OCI-LY7 (cell line): Measurements from ENCODE around the gene HSPB7. TPM values are rescaled to one million over a fixed set of nuclear protein-coding genes. Genes with fewer than 3 reads are reported as not detected.

ENCODE experiments used
- Bru-seq: library from RNA; stranded (reverse); fragments of 400-500 nt; gene quantifications from one replicate; lab custom pipeline; 2021; lab: Mats Ljungman, UMichigan
- BruChase-seq, 2 experiments: library from RNA; stranded (reverse); fragments of 400-500 nt; gene quantifications; one replicate each; lab custom pipeline; 2021; lab: Mats Ljungman, UMichigan
- BruUV-seq: library from RNA; stranded (reverse); fragments of 400-500 nt; replicated peaks from 2 replicates; lab custom pipeline; 2021; lab: Mats Ljungman, UMichigan
- CTCF ChIA-PET: fragments of 300-600 bp; sonication (Branson Sonifier 250); formaldehyde crosslinking; loops from one replicate; lab custom pipeline; 2022; ENCODE audit warnings: antibody characterized with exemption; ENCODE audit not compliant: unreplicated experiment; lab: Charles Lee
- POLR2A ChIA-PET: fragments of 300-600 bp; sonication (Branson Sonifier 250); formaldehyde crosslinking; loops from one replicate; lab custom pipeline; 2022; ENCODE audit warnings: antibody characterized with exemption; lab: Charles Lee
- DNase-seq: peaks from one replicate; pipeline ENCODE4 v3.0.0-alpha.2; 2015; ENCODE audit warnings: low spot score
- H2AFZ ChIP-seq: fragments of 200-600 bp; sonication (generic), shearing (Covaris generic); 2 replicates; pipeline ENCODE4 v1.6.1; 2014; ENCODE audit warnings: mild to moderate bottlenecking, antibody characterized with exemption, low read length, moderate library complexity
- H3K27ac ChIP-seq: fragments of 200-600 bp; sonication (generic); 2 replicates; pipeline ENCODE4 v1.5.1; 2014; ENCODE audit warnings: mixed run types, low read depth, mild to moderate bottlenecking, moderate library complexity, low read length, inconsistent platforms; ENCODE audit not compliant: poor library complexity, severe bottlenecking
- H3K36me3 ChIP-seq: fragments of 200-600 bp; sonication (generic); 2 replicates; pipeline ENCODE4 v1.6.1; 2014; ENCODE audit warnings: mild to moderate bottlenecking, antibody characterized with exemption, low read length, moderate library complexity, mixed read lengths; ENCODE audit not compliant: insufficient read depth
- H3K4me1 ChIP-seq: fragments of 200-600 bp; sonication (generic); 2 replicates; pipeline ENCODE4 v1.5.1; 2014; ENCODE audit warnings: mild to moderate bottlenecking, low read length; ENCODE audit not compliant: insufficient read depth, poor library complexity, severe bottlenecking
- H3K4me2 ChIP-seq: fragments of 200-600 bp; sonication (generic); 2 replicates; pipeline ENCODE4 v1.6.1; 2014; ENCODE audit warnings: mild to moderate bottlenecking, low read length
- H3K4me3 ChIP-seq: fragments of 200-600 bp; sonication (generic); 2 replicates; pipeline ENCODE4 v1.5.1; 2014; ENCODE audit warnings: mild to moderate bottlenecking, low read depth, low read length; ENCODE audit not compliant: poor library complexity, severe bottlenecking
- H3K79me2 ChIP-seq: fragments of 200-600 bp; sonication (generic); 2 replicates; pipeline ENCODE4 v1.6.1; 2016; ENCODE audit warnings: low read depth, mild to moderate bottlenecking, low read length, moderate library complexity, mixed read lengths; ENCODE audit not compliant: insufficient read depth
- H3K9me2 ChIP-seq: fragments of 200-600 bp; sonication (generic); 2 replicates; pipeline ENCODE4 v1.6.1; 2016; ENCODE audit warnings: mild to moderate bottlenecking, low read length, mixed read lengths; ENCODE audit not compliant: insufficient read depth
- H3K9me3 ChIP-seq: fragments of 200-600 bp; sonication (generic); 2 replicates; pipeline ENCODE4 v1.6.1; 2014; ENCODE audit warnings: mild to moderate bottlenecking, mixed run types, low read length, mixed read lengths
- H4K20me1 ChIP-seq: fragments of 200-600 bp; sonication (generic); 2 replicates; pipeline ENCODE4 v1.6.1; 2014; ENCODE audit warnings: mild to moderate bottlenecking, antibody characterized with exemption, low read length, moderate library complexity, mixed read lengths; ENCODE audit not compliant: insufficient read depth
- EZH2phosphoT487 ChIP-seq: fragments of 200-600 bp; sonication (generic); IDR thresholded peaks from 2 replicates; pipeline ENCODE4 v1.6.1; 2018; ENCODE audit warnings: low read depth, borderline replicate concordance, mild to moderate bottlenecking, mixed run types, antibody characterized with exemption, low read length, moderate library complexity, mixed read lengths
- intact Hi-C: fragments of 100-400 bp; cut with micrococcal nuclease; formaldehyde crosslinking; loops from one replicate; pipeline ENCODE4 v1.10.0; 2022; ENCODE audit not compliant: unreplicated experiment
- long read RNA-seq: library from polyadenylated mRNA; stranded (forward); transcript quantifications from one replicate; pipeline ENCODE4 v2.0.0, GENCODE V29; 2022
- total RNA-seq, 2 experiments: library from RNA; depleted of rRNA in 1 of 2; stranded (reverse); fragments of >200 nt in 1 of 2; shearing (Covaris generic) in 1 of 2; gene quantifications; 2 replicates each; pipeline ENCODE4 v1.2.3, GENCODE V29; 2014 to 2022
- TF ChIP-seq, protein P1 (sequence below): fragments of 200-600 bp; sonication (generic); conservative IDR thresholded peaks from 2 replicates; pipeline ENCODE4 v1.5.1; 2014; ENCODE audit warnings: mild to moderate bottlenecking, antibody characterized with exemption, low read length, moderate library complexity, mixed read lengths

Gene HSPB7
- total RNA-seq (2014; rRNA removed; shearing (Covaris generic)) (not detected in 2 replicates), total RNA-seq (2022) (not detected in 2 replicates), Bru-seq, nascent RNA (not detected), BruChase-seq, experiment 1, labeled RNA remaining after a 6-hour chase (not detected), BruChase-seq, experiment 2, labeled RNA remaining after a 2-hour chase (not detected)
- long read RNA-seq = 0 reads

DNA sequence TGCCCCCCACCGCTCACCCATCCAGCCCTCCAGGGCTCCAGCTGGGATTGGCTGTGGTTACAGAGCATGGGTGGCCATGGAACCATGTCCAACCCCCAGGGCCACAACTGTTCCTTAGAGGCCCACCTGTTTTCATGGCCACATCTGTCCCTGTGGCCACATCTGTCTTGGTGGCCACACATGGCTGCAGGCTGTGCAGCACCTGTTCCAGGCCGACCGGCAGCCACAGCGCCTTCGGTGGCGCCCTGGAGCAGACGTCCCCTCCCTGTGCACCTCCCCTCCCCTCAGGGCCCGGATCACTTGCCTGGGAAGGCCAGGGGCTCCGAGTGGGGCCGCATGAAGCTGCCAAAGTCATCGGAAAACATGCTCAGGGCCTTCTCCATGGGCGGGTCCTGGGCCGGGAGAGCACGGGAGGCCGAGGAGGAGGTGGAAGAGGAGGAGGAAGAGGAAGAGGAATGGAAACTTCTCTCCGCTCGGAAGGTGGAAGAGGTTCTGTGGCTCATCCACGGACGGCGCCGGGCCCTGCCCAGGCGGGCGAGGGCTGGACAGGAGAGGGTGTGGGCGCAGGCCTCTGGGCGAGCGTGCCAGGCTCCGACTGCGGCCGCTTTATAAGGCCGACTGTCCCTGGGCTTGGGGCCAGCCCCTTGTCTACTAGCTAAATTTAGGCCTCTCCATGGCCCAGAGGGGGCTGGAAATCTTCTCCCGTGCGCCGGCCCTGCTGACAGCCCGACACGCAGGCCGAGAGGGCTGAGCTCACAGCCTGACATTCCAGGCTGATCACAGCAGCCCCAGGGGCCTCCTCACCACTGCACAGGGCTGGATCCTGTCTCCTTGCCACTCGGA lies at the start of gene HSPB7:
Gene HSPB7 (minus strand): TSS at position 583 of the 843 bp plus-strand sequence. CDS start 80 bp downstream, at position 503.
- Histone ChIP-seq H3K79me2 (no peaks in the 10 kb centered on the region), H3K36me3 (no peaks in the 10 kb centered on the region), H2AFZ (no peak within 1 kb of the TSS), H3K4me1 (peaks cover 17% of the 10 kb centered on the region), H3K4me2 (no peak within 1 kb of the TSS), H3K9me2 (no peaks in the 10 kb centered on the region), H3K27ac (no peak within 1 kb of the TSS), H4K20me1 (no peaks in the 10 kb centered on the region), H3K9me3 (no peaks in the 10 kb centered on the region), H3K4me3 (no peak within 1 kb of the TSS)
- ChIA-PET POLR2A (no interaction called here), CTCF (no interaction called here)
- BruUV-seq = no TSS peak
- DNase-seq = peak; percentile 33
- TF ChIP-seq EZH2phosphoT487 = no peak
- TF ChIP-seq, protein P1, sequence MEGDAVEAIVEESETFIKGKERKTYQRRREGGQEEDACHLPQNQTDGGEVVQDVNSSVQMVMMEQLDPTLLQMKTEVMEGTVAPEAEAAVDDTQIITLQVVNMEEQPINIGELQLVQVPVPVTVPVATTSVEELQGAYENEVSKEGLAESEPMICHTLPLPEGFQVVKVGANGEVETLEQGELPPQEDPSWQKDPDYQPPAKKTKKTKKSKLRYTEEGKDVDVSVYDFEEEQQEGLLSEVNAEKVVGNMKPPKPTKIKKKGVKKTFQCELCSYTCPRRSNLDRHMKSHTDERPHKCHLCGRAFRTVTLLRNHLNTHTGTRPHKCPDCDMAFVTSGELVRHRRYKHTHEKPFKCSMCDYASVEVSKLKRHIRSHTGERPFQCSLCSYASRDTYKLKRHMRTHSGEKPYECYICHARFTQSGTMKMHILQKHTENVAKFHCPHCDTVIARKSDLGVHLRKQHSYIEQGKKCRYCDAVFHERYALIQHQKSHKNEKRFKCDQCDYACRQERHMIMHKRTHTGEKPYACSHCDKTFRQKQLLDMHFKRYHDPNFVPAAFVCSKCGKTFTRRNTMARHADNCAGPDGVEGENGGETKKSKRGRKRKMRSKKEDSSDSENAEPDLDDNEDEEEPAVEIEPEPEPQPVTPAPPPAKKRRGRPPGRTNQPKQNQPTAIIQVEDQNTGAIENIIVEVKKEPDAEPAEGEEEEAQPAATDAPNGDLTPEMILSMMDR = peak; percentile 41
- intact Hi-C loops = no loop called here

DNA sequence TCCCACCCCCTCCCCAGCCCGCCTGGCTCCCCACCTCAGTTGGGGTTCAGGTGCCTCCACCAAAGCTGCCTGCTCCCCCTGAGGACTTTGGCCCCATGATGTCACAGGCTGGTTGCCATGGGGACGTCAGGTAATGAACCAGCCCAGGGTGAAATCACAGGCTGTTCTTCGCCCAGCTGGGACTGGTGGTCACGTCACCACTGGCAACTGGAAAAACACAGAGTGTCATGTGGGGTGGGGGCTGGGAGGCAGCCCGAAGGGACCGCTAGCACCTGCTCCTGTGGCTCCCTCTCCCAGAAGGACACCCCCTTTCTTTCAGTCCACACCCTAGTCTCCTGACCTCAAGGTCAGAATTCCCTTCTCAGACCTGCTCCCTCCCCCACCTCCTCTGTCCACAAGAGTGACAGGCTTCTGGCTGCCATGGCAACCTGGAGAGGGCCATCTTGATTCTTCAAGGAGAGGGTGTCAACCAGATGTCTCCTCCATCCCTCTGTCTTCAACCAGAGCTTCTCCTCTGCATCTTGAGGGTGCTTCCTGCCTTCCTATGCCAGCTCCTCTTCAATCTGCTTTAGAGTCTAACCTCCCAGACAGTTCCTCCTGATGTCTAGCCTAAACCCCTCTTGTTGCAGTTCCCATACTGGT lies 49.4 kb upstream of the HSPB7 start:
- no peaks in the 10 kb centered on the region for H3K79me2 ChIP-seq
- BruUV-seq = no TSS peak
- H3K27ac ChIP-seq = no peak overlapping the region
- POLR2A ChIA-PET = interaction anchor here (0.6 kb wide), 1 partner anchor 1516 kb away, joined by 3 read pairs; no protein-coding TSS in a partner anchor
- no peak for DNase-seq
- no peaks in the 10 kb centered on the region for H3K36me3 ChIP-seq
- H3K4me1 ChIP-seq = no peaks in the 10 kb centered on the region
- H3K4me2 ChIP-seq = no peak overlapping the region
- no peaks in the 10 kb centered on the region for H4K20me1 ChIP-seq
- intact Hi-C loops = no loop called here
- no peak for TF ChIP-seq EZH2phosphoT487
- CTCF ChIA-PET = no interaction called here
- no peaks in the 10 kb centered on the region for H3K9me2 ChIP-seq
- H2AFZ ChIP-seq = no peak overlapping the region
- no peaks in the 10 kb centered on the region for H3K9me3 ChIP-seq
- H3K4me3 ChIP-seq = no peak overlapping the region

DNA sequence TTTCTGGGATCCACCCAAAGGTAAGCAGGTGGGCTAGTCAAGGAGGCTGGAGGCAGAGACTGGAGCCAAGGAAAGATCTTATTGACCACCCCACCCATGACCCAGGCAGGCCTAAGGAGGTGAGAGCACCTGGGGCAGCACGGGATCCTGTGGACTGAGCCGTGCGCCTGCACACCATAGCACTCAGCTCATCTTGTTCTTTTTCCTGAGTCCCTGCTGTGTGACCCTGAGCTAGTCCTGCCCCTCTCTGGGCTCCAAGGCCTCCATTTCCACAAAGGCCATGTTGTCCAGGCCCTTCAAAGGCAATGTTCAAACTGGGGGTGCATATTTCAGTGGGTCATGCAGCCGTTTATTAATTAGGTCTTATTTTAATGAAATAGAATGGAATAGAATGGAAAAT lies 48.4 kb upstream of the HSPB7 start:
- POLR2A ChIA-PET = interaction anchor here (0.6 kb wide), 1 partner anchor 9 kb away, joined by 8 read pairs; no protein-coding TSS in a partner anchor
- CTCF ChIA-PET = no interaction called here
- intact Hi-C loops = no loop called here

More for the DNA sequence above, 48.4 kb upstream of the HSPB7 start:
- no peak for DNase-seq
- Histone ChIP-seq H4K20me1 (no peaks in the 10 kb centered on the region), H3K27ac (no peak overlapping the region), H3K9me3 (no peaks in the 10 kb centered on the region), H3K4me1 (no peaks in the 10 kb centered on the region), H3K4me2 (no peak overlapping the region), H2AFZ (no peak overlapping the region), H3K36me3 (no peaks in the 10 kb centered on the region), H3K79me2 (no peaks in the 10 kb centered on the region), H3K9me2 (no peaks in the 10 kb centered on the region), H3K4me3 (no peak overlapping the region)
- no peak for TF ChIP-seq EZH2phosphoT487
- TF ChIP-seq, protein P1 = no peak
- BruUV-seq = no TSS peak
